GM13976 (cell line): ENCODE data around the gene PRG3.

Experiments used
- DNase-seq: peaks from one replicate; pipeline ENCODE4 v3.0.0; 2012; ENCODE audit warnings: low spot score
- in situ Hi-C: fragments of 300-500 bp; cut with MboI; formaldehyde crosslinking; loops from one replicate; pipeline ENCODE4 v1.12.0; 2022; ENCODE audit warnings: low sequenced_read_pairs, mixed read lengths, inconsistent platforms; ENCODE audit not compliant: unreplicated experiment
- TF ChIP-seq, protein P1 (sequence below): IDR thresholded peaks from 2 replicates; pipeline ENCODE4 v1.5.1; 2012; ENCODE audit warnings: borderline replicate concordance, mild to moderate bottlenecking; ENCODE audit not compliant: insufficient read depth; ENCODE audit errors: extremely low read depth, missing control alignments, control extremely low read depth

PRG3 gene

DNA sequence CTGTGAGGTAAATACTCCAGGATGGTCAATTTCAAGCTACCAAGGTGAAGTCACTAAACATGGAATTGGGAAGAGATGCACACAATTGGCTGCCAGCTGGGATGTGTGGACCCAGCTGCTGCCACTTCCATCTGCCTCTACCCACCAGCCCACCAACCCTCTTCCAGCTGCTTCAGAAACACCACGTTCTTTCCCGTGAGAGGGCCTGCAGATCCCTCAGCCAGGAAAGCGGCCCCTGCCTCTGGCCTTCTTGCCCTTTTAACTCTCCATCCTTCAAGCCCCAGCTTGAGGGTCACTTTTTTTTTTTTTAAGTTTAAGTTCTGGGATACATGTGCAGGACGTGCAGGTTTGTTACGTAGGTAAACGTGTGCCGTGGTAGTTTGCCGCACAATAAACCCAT is 20.0 kb downstream of the PRG3 start:
- TF ChIP-seq, protein P1, sequence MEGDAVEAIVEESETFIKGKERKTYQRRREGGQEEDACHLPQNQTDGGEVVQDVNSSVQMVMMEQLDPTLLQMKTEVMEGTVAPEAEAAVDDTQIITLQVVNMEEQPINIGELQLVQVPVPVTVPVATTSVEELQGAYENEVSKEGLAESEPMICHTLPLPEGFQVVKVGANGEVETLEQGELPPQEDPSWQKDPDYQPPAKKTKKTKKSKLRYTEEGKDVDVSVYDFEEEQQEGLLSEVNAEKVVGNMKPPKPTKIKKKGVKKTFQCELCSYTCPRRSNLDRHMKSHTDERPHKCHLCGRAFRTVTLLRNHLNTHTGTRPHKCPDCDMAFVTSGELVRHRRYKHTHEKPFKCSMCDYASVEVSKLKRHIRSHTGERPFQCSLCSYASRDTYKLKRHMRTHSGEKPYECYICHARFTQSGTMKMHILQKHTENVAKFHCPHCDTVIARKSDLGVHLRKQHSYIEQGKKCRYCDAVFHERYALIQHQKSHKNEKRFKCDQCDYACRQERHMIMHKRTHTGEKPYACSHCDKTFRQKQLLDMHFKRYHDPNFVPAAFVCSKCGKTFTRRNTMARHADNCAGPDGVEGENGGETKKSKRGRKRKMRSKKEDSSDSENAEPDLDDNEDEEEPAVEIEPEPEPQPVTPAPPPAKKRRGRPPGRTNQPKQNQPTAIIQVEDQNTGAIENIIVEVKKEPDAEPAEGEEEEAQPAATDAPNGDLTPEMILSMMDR = no peak
- no peak for DNase-seq
- in situ Hi-C loops = no loop called here

DNA sequence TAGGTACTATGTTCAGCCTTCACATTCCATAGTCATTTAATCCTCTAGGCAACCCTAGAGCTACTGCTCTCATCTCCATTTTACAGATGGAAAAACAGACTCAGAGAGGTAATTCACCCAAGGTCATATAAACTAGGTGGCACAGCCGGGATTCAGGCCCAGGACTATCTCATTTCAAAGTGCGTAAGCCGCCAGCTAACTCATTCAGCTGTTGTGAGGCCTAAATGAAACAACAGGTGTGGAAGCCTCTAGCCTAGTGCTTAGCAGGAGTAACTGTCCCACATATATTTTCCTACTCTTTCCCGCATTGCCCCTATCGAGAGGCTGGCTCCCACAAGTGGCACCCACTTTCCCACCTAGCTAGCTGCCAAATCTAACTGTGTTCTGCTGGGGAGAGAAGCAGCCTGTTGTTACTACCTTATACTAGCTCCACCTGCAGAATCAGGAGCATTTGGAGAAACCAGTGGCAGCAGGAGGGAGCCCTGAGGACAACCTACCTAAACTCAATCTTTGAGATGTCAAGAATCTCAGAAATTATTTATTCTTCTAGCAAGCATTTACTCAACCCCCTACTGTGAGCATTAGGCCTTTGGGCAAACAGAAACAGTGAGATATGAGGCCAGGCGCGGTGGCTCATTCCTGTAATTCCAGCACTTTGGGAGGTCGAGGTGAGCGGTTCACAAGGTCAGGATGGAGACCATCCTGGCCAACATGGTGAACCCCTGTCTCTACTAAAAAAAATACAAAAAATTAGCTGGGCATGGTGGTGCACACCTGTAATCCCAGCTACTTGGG is 20.9 kb downstream of the PRG3 start:
- TF ChIP-seq, protein P1 = no peak
- DNase-seq = no peak
- in situ Hi-C loops = no loop called here

DNA sequence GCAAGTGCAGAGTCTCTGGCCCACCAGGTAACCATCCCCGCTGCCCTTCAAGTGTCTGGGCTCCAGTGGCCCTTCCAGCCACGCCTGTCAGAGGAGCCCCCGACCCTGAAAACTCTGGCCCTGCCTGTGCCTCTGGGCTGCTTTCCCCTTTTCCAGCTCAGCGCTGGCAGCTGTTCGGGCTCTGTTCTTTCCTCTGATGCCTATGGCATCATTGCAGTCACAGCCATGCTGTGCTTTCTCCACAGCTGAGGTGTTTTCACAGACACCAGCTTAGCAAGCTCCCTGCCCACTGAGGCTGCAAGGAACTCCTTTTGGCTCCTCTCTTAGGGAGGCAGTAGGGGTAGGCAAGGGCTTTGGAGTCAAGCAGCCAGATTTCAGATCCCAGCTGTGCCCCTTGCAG is 21.6 kb downstream of the PRG3 start:
- in situ Hi-C loops = no loop called here
- TF ChIP-seq, protein P1 = no peak
- DNase-seq = no peak

DNA sequence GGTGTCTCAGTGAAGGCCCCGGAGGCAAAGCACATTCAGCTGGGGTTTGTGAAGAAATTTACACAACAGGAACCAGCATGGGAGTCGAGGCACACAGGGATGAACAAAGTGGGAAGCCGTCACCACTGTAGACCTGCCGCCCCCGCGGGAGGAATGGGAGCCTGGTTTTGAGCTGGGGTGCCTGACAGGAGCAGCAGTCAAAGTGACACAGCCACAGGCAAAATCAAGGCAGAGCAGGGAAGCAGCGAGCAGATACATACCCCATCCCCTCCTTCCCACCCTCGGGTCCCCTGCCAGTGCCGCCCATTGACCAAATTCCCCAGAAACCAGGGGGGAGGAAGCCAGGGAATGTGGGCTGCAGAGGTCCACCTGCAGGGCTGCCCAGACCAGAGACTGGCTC is 22.0 kb downstream of the PRG3 start:
- no peak for DNase-seq
- TF ChIP-seq, protein P1 = no peak
- in situ Hi-C loops = no loop called here

DNA sequence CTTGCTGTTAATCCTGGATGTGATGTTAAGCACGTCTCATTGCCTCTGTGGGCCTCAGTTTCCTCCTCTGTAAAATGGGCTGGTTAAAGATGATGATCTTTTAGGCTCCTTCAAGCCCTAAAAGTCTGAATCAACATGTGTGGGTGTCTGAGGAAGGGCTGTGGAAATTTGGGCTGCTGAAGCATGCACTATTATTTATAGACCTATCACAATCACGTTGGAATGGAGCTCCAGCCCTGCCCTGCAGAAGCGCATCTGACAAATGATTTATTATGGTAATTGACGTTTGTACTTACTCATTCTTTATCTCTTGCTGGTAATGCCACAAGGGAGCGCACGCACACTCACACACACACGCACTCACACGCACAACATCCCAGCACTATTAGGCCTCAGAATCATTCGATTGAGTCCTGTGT is 22.4 kb downstream of the PRG3 start:
- TF ChIP-seq, protein P1 = no peak
- no peak for DNase-seq
- in situ Hi-C loops = no loop called here

DNA sequence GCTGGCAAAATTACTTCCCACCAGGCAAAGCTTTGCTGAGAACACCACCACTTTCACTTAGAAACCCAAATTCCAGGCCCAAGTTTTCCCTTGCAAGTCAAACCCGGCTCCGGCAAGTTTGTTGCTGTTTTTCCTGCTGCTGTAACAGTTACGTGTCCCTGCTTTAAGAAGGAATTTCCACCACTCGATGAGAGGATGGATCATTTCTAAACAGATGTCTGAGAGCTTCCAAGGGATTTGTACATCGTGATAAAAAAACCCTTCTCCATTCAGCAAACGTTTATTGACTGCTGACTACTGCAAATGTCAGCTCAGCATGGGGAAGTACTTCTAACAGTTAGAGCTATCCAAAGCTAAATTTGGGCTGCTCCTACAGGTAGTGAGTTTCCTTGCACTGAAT is 23.1 kb downstream of the PRG3 start:
- in situ Hi-C loops = no loop called here
- TF ChIP-seq, protein P1 = no peak
- DNase-seq = no peak
